ENCODE measurements around the gene DIP2C. TPM values are rescaled to one million over a fixed set of nuclear protein-coding genes. Genes with fewer than 3 reads are reported as not detected.
A peak's percentile ranks its signal among the peaks of the same experiment; 100 is the strongest.

The DIP2C gene
- total RNA-seq, 1 donor from 2014 or later, result 52.6 TPM

DNA sequence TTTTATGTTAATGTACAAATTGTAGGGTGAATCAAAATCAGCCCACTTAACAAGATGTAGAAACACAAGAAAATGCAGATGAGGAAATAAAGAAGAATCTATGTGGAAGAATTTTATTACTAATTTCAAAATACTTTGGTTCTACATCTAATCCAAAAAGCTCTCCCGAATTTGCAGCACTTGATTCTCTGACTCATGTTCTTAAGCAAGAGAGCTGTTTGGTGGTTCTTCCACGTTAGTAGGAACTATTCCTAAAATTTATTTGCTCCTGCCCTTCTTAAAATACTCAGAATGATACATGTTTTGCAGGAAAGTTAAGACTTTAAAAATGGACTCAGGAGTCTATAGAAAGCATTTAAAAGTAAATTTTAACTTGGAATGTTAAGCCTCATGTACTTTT lies 462.5 kb downstream of the DIP2C start:
- Mint-ChIP-seq H3K36me3 (ENCODE audit: unreplicated experiment) (no peaks in the 10 kb centered on the region), H3K4me3 (ENCODE audit: unreplicated experiment) (no peak overlapping the region), H3K9me3 (ENCODE audit: unreplicated experiment) (no peaks in the 10 kb centered on the region), H3K27me3 (ENCODE audit: unreplicated experiment) (no peaks in the 10 kb centered on the region), H3K4me1 (ENCODE audit: low read depth, unreplicated experiment) (no peaks in the 10 kb centered on the region), H3K27ac (ENCODE audit: unreplicated experiment) (no peak overlapping the region)
- DNase-seq, result no peak
- TF ChIP-seq, protein P1, sequence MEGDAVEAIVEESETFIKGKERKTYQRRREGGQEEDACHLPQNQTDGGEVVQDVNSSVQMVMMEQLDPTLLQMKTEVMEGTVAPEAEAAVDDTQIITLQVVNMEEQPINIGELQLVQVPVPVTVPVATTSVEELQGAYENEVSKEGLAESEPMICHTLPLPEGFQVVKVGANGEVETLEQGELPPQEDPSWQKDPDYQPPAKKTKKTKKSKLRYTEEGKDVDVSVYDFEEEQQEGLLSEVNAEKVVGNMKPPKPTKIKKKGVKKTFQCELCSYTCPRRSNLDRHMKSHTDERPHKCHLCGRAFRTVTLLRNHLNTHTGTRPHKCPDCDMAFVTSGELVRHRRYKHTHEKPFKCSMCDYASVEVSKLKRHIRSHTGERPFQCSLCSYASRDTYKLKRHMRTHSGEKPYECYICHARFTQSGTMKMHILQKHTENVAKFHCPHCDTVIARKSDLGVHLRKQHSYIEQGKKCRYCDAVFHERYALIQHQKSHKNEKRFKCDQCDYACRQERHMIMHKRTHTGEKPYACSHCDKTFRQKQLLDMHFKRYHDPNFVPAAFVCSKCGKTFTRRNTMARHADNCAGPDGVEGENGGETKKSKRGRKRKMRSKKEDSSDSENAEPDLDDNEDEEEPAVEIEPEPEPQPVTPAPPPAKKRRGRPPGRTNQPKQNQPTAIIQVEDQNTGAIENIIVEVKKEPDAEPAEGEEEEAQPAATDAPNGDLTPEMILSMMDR (IDR thresholded peaks at IDR 0.05; ENCODE audit: partially characterized antibody, unreplicated experiment), result no peak

DNA sequence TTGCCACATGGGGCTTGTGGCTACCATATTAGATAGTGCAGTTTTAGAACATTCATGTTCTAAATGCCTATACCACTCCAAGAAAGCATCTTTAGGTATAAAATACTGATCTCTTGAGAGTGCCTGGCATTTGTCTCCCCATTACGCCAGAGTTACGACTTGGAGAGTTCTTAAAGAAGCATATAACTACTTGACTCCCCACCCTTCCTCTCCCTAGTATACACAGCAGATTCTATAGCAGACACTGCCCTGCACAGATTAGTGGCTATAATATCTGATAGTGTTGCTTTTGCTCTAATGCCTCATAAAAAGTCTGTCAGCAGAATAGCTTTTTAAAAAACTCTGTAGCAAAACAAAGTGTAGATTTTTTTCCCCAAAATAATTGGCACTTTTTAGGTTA lies 463.4 kb downstream of the DIP2C start:
- H3K4me3 Mint-ChIP-seq (ENCODE audit: unreplicated experiment), result no peak overlapping the region
- no peaks in the 10 kb centered on the region for H3K4me1 Mint-ChIP-seq (ENCODE audit: low read depth, unreplicated experiment)
- H3K36me3 Mint-ChIP-seq (ENCODE audit: unreplicated experiment), result no peaks in the 10 kb centered on the region
- no peaks in the 10 kb centered on the region for H3K27me3 Mint-ChIP-seq (ENCODE audit: unreplicated experiment)
- H3K27ac Mint-ChIP-seq (ENCODE audit: unreplicated experiment), result no peak overlapping the region
- no peak for DNase-seq
- TF ChIP-seq, protein P1 (IDR thresholded peaks at IDR 0.05; ENCODE audit: partially characterized antibody, unreplicated experiment), result no peak
- H3K9me3 Mint-ChIP-seq (ENCODE audit: unreplicated experiment), result no peaks in the 10 kb centered on the region

DNA sequence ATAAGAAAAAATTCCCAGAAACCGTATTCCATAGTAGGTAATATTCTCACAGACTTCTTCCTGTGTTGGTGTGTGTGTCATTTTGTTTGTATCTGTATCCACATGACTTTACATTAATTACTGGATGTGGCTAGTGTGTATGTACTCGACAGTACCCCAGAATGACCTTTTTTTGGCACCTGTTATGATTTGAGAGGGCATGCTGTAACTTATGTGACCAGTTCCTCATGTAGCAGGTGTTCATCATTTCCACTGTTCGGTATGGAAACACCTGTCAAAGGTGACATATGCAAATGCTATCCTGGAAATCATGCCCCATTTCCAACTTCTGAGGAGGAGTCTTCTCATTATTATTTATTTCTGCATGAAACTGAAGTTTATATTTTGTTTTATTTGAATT lies 464.9 kb downstream of the DIP2C start:
- DNase-seq, result no peak
- H3K27me3 Mint-ChIP-seq (ENCODE audit: unreplicated experiment), result no peaks in the 10 kb centered on the region
- no peak overlapping the region for H3K27ac Mint-ChIP-seq (ENCODE audit: unreplicated experiment)
- no peaks in the 10 kb centered on the region for H3K4me1 Mint-ChIP-seq (ENCODE audit: low read depth, unreplicated experiment)
- TF ChIP-seq, protein P1 (IDR thresholded peaks at IDR 0.05; ENCODE audit: partially characterized antibody, unreplicated experiment), result no peak
- no peaks in the 10 kb centered on the region for H3K9me3 Mint-ChIP-seq (ENCODE audit: unreplicated experiment)
- H3K36me3 Mint-ChIP-seq (ENCODE audit: unreplicated experiment), result no peaks in the 10 kb centered on the region
- H3K4me3 Mint-ChIP-seq (ENCODE audit: unreplicated experiment), result no peak overlapping the region

Small RNAs within 50 kb of the gene (microRNA-seq; reads per million reads assigned to microRNA genes)
- 18.3 reads per million, percentile 58 among the genes with 10 or more reads in this experiment for gene MIR5699 (ENCODE audit: unreplicated experiment)

Other genes with a start within 250 kb of the DIP2C start
- 65.6 TPM for gene LARP4B, start 242.0 kb upstream of the DIP2C start, total RNA-seq (ENCODE audit: unreplicated experiment)

Data from glutamatergic neuron (in vitro differentiated cells).